Smooth muscle cell (in vitro differentiated cells): ENCODE results near the gene ARHGAP24. TPM values are rescaled to one million over a fixed set of nuclear protein-coding genes. Genes with fewer than 3 reads are reported as not detected.

ENCODE experiments used
- DNase-seq: peaks from one replicate; lab custom pipeline; 2025; ENCODE audit not compliant: unreplicated experiment; lab: John Stamatoyannopoulos, UW
- H2AFZ ChIP-seq: fragments of 200-600 bp; sonication (generic); 2 replicates; pipeline ENCODE4 v1.6.0; 2016; ENCODE audit warnings: antibody characterized with exemption, low read depth, mild to moderate bottlenecking
- H3F3A ChIP-seq: fragments of 200-600 bp; sonication (generic); 2 replicates; pipeline ENCODE4 v1.6.0; 2017; ENCODE audit warnings: antibody characterized with exemption, low read depth
- H3K27ac ChIP-seq: fragments of 200-600 bp; sonication (generic); 2 replicates; pipeline ENCODE4 v1.5.1; 2016; ENCODE audit warnings: low read depth, mild to moderate bottlenecking
- H3K27me3 ChIP-seq: fragments of 200-600 bp; sonication (generic); 2 replicates; pipeline ENCODE4 v1.6.1; 2016; ENCODE audit warnings: low read depth, mild to moderate bottlenecking
- H3K36me3 ChIP-seq: fragments of 200-600 bp; sonication (generic); 2 replicates; pipeline ENCODE4 v1.5.1; 2016; ENCODE audit warnings: low read depth
- H3K4me1 ChIP-seq: fragments of 200-600 bp; sonication (generic); 2 replicates; pipeline ENCODE4 v1.5.1; 2016; ENCODE audit warnings: low read depth
- H3K4me2 ChIP-seq: fragments of 200-600 bp; sonication (generic); 2 replicates; pipeline ENCODE4 v1.6.0; 2016; ENCODE audit warnings: mild to moderate bottlenecking
- H3K4me3 ChIP-seq: fragments of 200-600 bp; sonication (generic); 2 replicates; pipeline ENCODE4 v1.5.1; 2016; ENCODE audit warnings: mild to moderate bottlenecking
- H3K79me2 ChIP-seq: fragments of 200-600 bp; sonication (generic); 2 replicates; pipeline ENCODE4 v1.6.0; 2016; ENCODE audit warnings: low read depth, mild to moderate bottlenecking
- H3K9ac ChIP-seq: fragments of 200-600 bp; sonication (generic); 2 replicates; pipeline ENCODE4 v1.6.0; 2016; ENCODE audit warnings: low read depth
- H3K9me3 ChIP-seq: fragments of 200-600 bp; sonication (generic); replicated peaks from 2 replicates; pipeline ENCODE4 v1.5.1; 2016; ENCODE audit warnings: low read depth
- H4K20me1 ChIP-seq: fragments of 200-600 bp; sonication (generic); 2 replicates; pipeline ENCODE4 v1.6.0; 2016; ENCODE audit warnings: low read depth
- WGBS: methylation state at CpG from one replicate; pipeline ENCODE4 v1.1.7; 2016; ENCODE audit warnings: low lambda C conversion rate; 5-methylcytosine and 5-hydroxymethylcytosine counted together
- polyA plus RNA-seq: library from polyadenylated mRNA; unstranded; fragments of >200 nt; fragmentation: Nextera tagmentation; extraction: Ambion mirVana; gene quantifications from 2 replicates; pipeline ENCODE4 v1.2.1, GENCODE V29; 2016
- total RNA-seq: library from RNA; depleted of rRNA; stranded (reverse); fragments of >200 nt; gene quantifications from 2 replicates; pipeline ENCODE4 v1.2.3, GENCODE V29; 2014
- TF ChIP-seq, protein P1 (sequence below): fragments of 200-600 bp; sonication (generic); IDR thresholded peaks from 2 replicates; pipeline ENCODE4 v1.5.1; 2017; ENCODE audit warnings: borderline replicate concordance, mild to moderate bottlenecking, antibody characterized with exemption; ENCODE audit not compliant: insufficient read depth, poor library complexity, severe bottlenecking

ARHGAP24 gene
- total and polyA plus RNA-seq, 2 experiments from 2014 or later = 4.9 to 18.2 TPM

DNA sequence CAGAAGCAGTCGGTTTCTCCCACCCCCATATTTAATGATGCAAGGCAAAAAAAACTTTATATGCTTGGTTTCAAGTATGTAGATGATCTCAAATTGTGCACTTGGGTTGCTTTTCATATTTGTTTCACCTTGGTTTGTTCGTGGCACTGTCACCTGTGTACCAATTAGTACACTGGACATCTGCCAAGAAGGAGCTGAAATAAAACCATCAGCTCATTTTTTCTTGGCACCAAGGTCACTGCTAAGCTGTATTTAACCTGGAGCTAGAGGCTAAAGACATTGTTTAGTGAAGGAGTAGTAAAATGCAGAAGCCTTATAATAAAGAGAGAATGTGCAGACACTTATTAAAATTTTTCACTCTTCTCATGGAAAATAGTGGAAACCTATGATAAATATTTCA, 430.8 kb downstream of the ARHGAP24 start:
- TF ChIP-seq, protein P1, sequence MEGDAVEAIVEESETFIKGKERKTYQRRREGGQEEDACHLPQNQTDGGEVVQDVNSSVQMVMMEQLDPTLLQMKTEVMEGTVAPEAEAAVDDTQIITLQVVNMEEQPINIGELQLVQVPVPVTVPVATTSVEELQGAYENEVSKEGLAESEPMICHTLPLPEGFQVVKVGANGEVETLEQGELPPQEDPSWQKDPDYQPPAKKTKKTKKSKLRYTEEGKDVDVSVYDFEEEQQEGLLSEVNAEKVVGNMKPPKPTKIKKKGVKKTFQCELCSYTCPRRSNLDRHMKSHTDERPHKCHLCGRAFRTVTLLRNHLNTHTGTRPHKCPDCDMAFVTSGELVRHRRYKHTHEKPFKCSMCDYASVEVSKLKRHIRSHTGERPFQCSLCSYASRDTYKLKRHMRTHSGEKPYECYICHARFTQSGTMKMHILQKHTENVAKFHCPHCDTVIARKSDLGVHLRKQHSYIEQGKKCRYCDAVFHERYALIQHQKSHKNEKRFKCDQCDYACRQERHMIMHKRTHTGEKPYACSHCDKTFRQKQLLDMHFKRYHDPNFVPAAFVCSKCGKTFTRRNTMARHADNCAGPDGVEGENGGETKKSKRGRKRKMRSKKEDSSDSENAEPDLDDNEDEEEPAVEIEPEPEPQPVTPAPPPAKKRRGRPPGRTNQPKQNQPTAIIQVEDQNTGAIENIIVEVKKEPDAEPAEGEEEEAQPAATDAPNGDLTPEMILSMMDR = no peak
- H3K4me2 ChIP-seq = no peak overlapping the region
- H3K27ac ChIP-seq = no peak overlapping the region
- H3K79me2 ChIP-seq = no peaks in the 10 kb centered on the region
- H3K4me3 ChIP-seq = no peak overlapping the region
- no peaks in the 10 kb centered on the region for H3K36me3 ChIP-seq
- peaks cover 5% of the 10 kb centered on the region for H4K20me1 ChIP-seq
- H3K9ac ChIP-seq = no peak overlapping the region
- no peak overlapping the region for H2AFZ ChIP-seq
- H3K9me3 ChIP-seq = no peaks in the 10 kb centered on the region
- no peaks in the 10 kb centered on the region for H3K27me3 ChIP-seq
- DNase-seq = no peak
- no peaks in the 10 kb centered on the region for H3F3A ChIP-seq
- no peaks in the 10 kb centered on the region for H3K4me1 ChIP-seq
- WGBS = 92% methylated on average over 2 of the region's 2 CpGs

DNA sequence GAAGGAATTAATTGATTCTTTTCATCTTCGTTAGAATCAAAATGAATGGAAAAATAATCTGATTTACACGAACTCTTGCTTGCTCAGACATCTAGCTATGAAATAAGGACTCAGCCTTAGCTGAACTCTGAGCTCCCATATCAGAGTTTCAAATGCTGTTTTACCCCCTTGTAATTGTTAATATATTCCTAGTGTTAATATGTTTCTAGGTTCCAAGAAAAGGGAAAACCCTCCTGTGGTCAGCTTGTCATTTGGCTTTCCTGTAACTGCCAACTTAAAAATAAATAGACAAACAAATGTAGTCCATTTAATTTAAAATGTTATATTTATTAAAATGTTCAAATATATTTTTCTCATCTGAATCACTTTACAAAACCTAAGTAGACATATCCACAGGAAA, 432.1 kb downstream of the ARHGAP24 start:
- no peak overlapping the region for H3K27ac ChIP-seq
- no peak overlapping the region for H3K4me2 ChIP-seq
- no peaks in the 10 kb centered on the region for H3K27me3 ChIP-seq
- no peaks in the 10 kb centered on the region for H3K36me3 ChIP-seq
- no peak overlapping the region for H2AFZ ChIP-seq
- no peaks in the 10 kb centered on the region for H3K4me1 ChIP-seq
- TF ChIP-seq, protein P1 = no peak
- no peaks in the 10 kb centered on the region for H3K79me2 ChIP-seq
- WGBS = 92% methylated on average over 2 of the region's 2 CpGs
- no peaks in the 10 kb centered on the region for H3F3A ChIP-seq
- H4K20me1 ChIP-seq = peaks cover 5% of the 10 kb centered on the region
- H3K9ac ChIP-seq = no peak overlapping the region
- no peak for DNase-seq
- no peaks in the 10 kb centered on the region for H3K9me3 ChIP-seq
- H3K4me3 ChIP-seq = no peak overlapping the region

DNA sequence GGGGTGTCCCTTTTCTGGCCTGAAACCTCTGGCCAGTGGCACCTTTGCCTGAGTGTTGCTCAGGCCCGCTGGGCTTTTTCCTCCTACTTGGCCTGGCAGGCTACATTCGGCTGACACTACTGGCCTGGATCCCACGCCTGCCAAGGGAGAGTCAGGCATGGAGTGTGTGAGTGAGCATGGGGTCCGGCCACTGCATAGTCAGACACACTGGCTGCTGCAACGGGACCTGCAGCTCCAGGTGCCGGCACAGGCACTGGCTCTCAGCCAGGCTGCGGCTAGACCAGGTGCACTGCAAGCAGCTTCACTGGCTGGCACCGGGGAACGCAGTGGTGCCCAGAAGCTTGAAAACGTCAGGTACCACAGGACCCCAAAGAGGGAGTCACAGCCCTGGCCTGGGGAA, 434.9 kb downstream of the ARHGAP24 start:
- no peak overlapping the region for H2AFZ ChIP-seq
- no peak overlapping the region for H3K4me3 ChIP-seq
- no peak overlapping the region for H3K4me2 ChIP-seq
- H3K79me2 ChIP-seq = no peaks in the 10 kb centered on the region
- H3F3A ChIP-seq = no peaks in the 10 kb centered on the region
- no peak overlapping the region for H3K9ac ChIP-seq
- TF ChIP-seq, protein P1 = no peak
- no peaks in the 10 kb centered on the region for H4K20me1 ChIP-seq
- H3K4me1 ChIP-seq = no peaks in the 10 kb centered on the region
- WGBS = 98% methylated on average over 10 of the region's 10 CpGs
- no peak overlapping the region for H3K27ac ChIP-seq
- no peak for DNase-seq
- H3K27me3 ChIP-seq = no peaks in the 10 kb centered on the region
- H3K9me3 ChIP-seq = no peaks in the 10 kb centered on the region
- H3K36me3 ChIP-seq = no peaks in the 10 kb centered on the region

DNA sequence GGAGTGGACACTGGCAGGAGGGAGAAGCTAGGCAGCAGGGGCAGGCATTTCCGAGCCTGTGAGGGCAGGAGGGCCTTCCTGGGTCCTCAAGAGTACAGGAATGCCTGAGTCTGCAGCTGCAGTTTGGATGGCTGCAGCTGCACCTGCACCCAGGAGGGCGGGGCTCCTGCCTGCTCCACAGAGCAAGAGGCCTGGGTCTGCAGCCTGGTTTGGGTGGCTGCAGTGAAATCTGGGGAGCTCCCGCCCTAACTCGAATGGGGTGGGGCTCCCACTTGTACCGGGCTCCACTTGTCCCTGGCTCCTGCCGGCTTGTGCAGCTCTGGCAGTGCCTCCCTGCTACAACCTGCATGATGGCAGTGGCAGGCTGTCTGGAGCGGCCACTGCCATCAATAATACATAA, 436.0 kb downstream of the ARHGAP24 start:
- Histone ChIP-seq H3K4me2 (no peak overlapping the region), H3K4me3 (no peak overlapping the region), H3K27me3 (no peaks in the 10 kb centered on the region), H3K27ac (no peak overlapping the region), H4K20me1 (no peaks in the 10 kb centered on the region), H3K9ac (no peak overlapping the region), H3K79me2 (no peaks in the 10 kb centered on the region), H3F3A (no peaks in the 10 kb centered on the region), H3K4me1 (no peaks in the 10 kb centered on the region), H3K36me3 (no peaks in the 10 kb centered on the region), H3K9me3 (no peaks in the 10 kb centered on the region), H2AFZ (no peak overlapping the region)
- WGBS = 96% methylated on average over 7 of the region's 7 CpGs
- DNase-seq = no peak
- TF ChIP-seq, protein P1 = no peak
